HUES64 (cell line): ENCODE measurements around the gene NRDC.
"Not testable (repeated sequence)": the region's sequence is repeated elsewhere in the genome, so short reads cannot be mapped to it uniquely, and the experiment has no call there.

Source experiments
- H3K27ac ChIP-seq: 2 replicates; pipeline ENCODE4 v1.7.0; 2013; ENCODE audit warnings: low read depth, low read length, inconsistent platforms
- H3K27me3 ChIP-seq: 2 replicates; pipeline ENCODE4 v1.6.1; 2013; ENCODE audit warnings: mild to moderate bottlenecking, low read length; ENCODE audit not compliant: insufficient read depth
- H3K36me3 ChIP-seq: 2 replicates; pipeline ENCODE4 v1.6.1; 2013; ENCODE audit warnings: mild to moderate bottlenecking, low read length; ENCODE audit not compliant: insufficient read depth
- H3K4me1 ChIP-seq: 2 replicates; pipeline ENCODE4 v1.6.1; 2013; ENCODE audit warnings: mild to moderate bottlenecking, low read length, moderate library complexity; ENCODE audit not compliant: insufficient read depth
- H3K4me3 ChIP-seq: 2 replicates; pipeline ENCODE4 v1.5.1; 2013; ENCODE audit warnings: mild to moderate bottlenecking, low read length, moderate library complexity
- H3K9ac ChIP-seq: 2 replicates; pipeline ENCODE4 v1.6.1; 2013; ENCODE audit warnings: mild to moderate bottlenecking, low read depth, low read length
- H3K9me3 ChIP-seq: 2 replicates; pipeline ENCODE4 v1.6.1; 2013; ENCODE audit warnings: low read depth, low read length; ENCODE audit not compliant: insufficient read depth
- WGBS: fragments of 150-250, 120-280 bp; methylation state at CpG from one replicate; pipeline ENCODE4 v1.1.7; 2013; ENCODE audit warnings: missing lambda C conversion rate; 5-methylcytosine and 5-hydroxymethylcytosine counted together

Gene NRDC

GRCh38 chr1:51840182-51840581, 38.3 kb downstream of the NRDC start:
- Histone ChIP-seq H3K27me3 (no peaks in the 10 kb centered on the region), H3K4me3 (no peak overlapping the region), H3K27ac (no peak overlapping the region), H3K36me3 (peaks cover 51% of the 10 kb centered on the region), H3K4me1 (peaks cover 16% of the 10 kb centered on the region), H3K9me3 (no peaks in the 10 kb centered on the region), H3K9ac (no peak overlapping the region)
- WGBS, result 96% methylated on average over 2 of the region's 2 CpGs

GRCh38 chr1:51839094-51839493, 39.4 kb downstream of the NRDC start:
- no peaks in the 10 kb centered on the region for H3K27me3 ChIP-seq
- 100% methylated on average over 1 of the region's 1 CpG for WGBS
- no peak overlapping the region for H3K27ac ChIP-seq
- peaks cover 62% of the 10 kb centered on the region for H3K36me3 ChIP-seq
- H3K4me3 ChIP-seq, result no peak overlapping the region
- H3K9ac ChIP-seq, result no peak overlapping the region
- peaks cover 9% of the 10 kb centered on the region for H3K4me1 ChIP-seq
- no peaks in the 10 kb centered on the region for H3K9me3 ChIP-seq

- 100% methylated on average over 1 of the region's 1 CpG for WGBS
- no peaks in the 10 kb centered on the region for H3K27me3 ChIP-seq
- H3K36me3 ChIP-seq, result peaks cover 80% of the 10 kb centered on the region
- H3K4me1 ChIP-seq, result no peaks in the 10 kb centered on the region
- no peak overlapping the region for H3K9ac ChIP-seq
- no peaks in the 10 kb centered on the region for H3K9me3 ChIP-seq
- H3K4me3 ChIP-seq, result no peak overlapping the region
- no peak overlapping the region for H3K27ac ChIP-seq
Observed at GRCh38 chr1:51837243-51837642, 41.3 kb downstream of the NRDC start.

- Histone ChIP-seq H3K9ac (no peak overlapping the region), H3K36me3 (peaks cover 89% of the 10 kb centered on the region), H3K27ac (no peak overlapping the region), H3K4me3 (no peak overlapping the region), H3K4me1 (no peaks in the 10 kb centered on the region), H3K9me3 (peaks cover 7% of the 10 kb centered on the region; the same call in 1 of the 2 replicates), H3K27me3 (no peaks in the 10 kb centered on the region)
- WGBS, result 98% methylated on average over 2 of the region's 2 CpGs
Observed at GRCh38 chr1:51833700-51834099, 44.8 kb downstream of the NRDC start.

GRCh38 chr1:51829058-51829457, 49.5 kb downstream of the NRDC start:
- H3K36me3 ChIP-seq, result peaks cover 86% of the 10 kb centered on the region
- no peak overlapping the region for H3K27ac ChIP-seq

GRCh38 chr1:51819810-51820209, 58.7 kb downstream of the NRDC start:
- 100% methylated on average over 1 of the region's 1 CpG for WGBS
- no peaks in the 10 kb centered on the region for H3K4me1 ChIP-seq
- no peaks in the 10 kb centered on the region for H3K27me3 ChIP-seq
- no peak overlapping the region for H3K27ac ChIP-seq
- H3K9ac ChIP-seq, result no peak overlapping the region
- H3K4me3 ChIP-seq, result no peak overlapping the region
- H3K36me3 ChIP-seq, result peaks cover 93% of the 10 kb centered on the region
- H3K9me3 ChIP-seq, result no peaks in the 10 kb centered on the region

More at GRCh38 chr1:51829058-51829457, 49.5 kb downstream of the NRDC start:
- Histone ChIP-seq H3K4me3 (no peak overlapping the region), H3K4me1 (no peaks in the 10 kb centered on the region), H3K9me3 (peaks cover 7% of the 10 kb centered on the region; the same call in 1 of the 2 replicates), H3K27me3 (no peaks in the 10 kb centered on the region), H3K9ac (no peak overlapping the region)
- WGBS, result 90% methylated on average over 1 of the region's 2 CpGs

- 94% methylated on average over 8 of the region's 9 CpGs for WGBS
- H3K27me3 ChIP-seq, H3K9me3 ChIP-seq, H3K9ac ChIP-seq, H3K27ac ChIP-seq, H3K4me1 ChIP-seq, H3K4me3 ChIP-seq: not testable (repeated sequence)
- H3K36me3 ChIP-seq, result peaks cover 95% of the 10 kb centered on the region
Observed at GRCh38 chr1:51819021-51819420, 59.5 kb downstream of the NRDC start.

- Histone ChIP-seq H3K9me3 (no peaks in the 10 kb centered on the region), H3K4me3 (no peak overlapping the region), H3K9ac (no peak overlapping the region), H3K36me3 (peaks cover 96% of the 10 kb centered on the region), H3K27ac (no peak overlapping the region), H3K27me3 (no peaks in the 10 kb centered on the region), H3K4me1 (no peaks in the 10 kb centered on the region)
- WGBS, result 91% methylated on average over 3 of the region's 3 CpGs
Observed at GRCh38 chr1:51818487-51818886, 60.0 kb downstream of the NRDC start.

GRCh38 chr1:51814513-51814912, 64.0 kb downstream of the NRDC start:
- Histone ChIP-seq H3K9me3 (no peaks in the 10 kb centered on the region), H3K36me3 (peaks cover 92% of the 10 kb centered on the region), H3K27ac (no peak overlapping the region), H3K9ac (no peak overlapping the region), H3K4me1 (no peaks in the 10 kb centered on the region), H3K27me3 (no peaks in the 10 kb centered on the region), H3K4me3 (no peak overlapping the region)
- WGBS, result 100% methylated on average over 1 of the region's 1 CpG

GRCh38 chr1:51799372-51799771, 79.2 kb downstream of the NRDC start:
- WGBS, result 96% methylated on average over 2 of the region's 2 CpGs
- Histone ChIP-seq H3K9ac (no peak overlapping the region), H3K36me3 (peaks cover 84% of the 10 kb centered on the region), H3K27me3 (no peaks in the 10 kb centered on the region), H3K9me3 (no peaks in the 10 kb centered on the region), H3K4me3 (no peak overlapping the region), H3K4me1 (no peaks in the 10 kb centered on the region), H3K27ac (no peak overlapping the region)

- H3K9me3 ChIP-seq, result no peaks in the 10 kb centered on the region
- H3K36me3 ChIP-seq, result peaks cover 85% of the 10 kb centered on the region
- H3K27ac ChIP-seq, result no peak overlapping the region
Observed at GRCh38 chr1:51794868-51795267, 83.7 kb downstream of the NRDC start.

GRCh38 chr1:51794260-51794659, 84.3 kb downstream of the NRDC start:
- Histone ChIP-seq H3K4me1 (no peaks in the 10 kb centered on the region), H3K9me3 (no peaks in the 10 kb centered on the region), H3K36me3 (peaks cover 85% of the 10 kb centered on the region), H3K27me3 (no peaks in the 10 kb centered on the region), H3K4me3 (no peak overlapping the region), H3K27ac (no peak overlapping the region), H3K9ac (no peak overlapping the region)
- 95% methylated on average over 2 of the region's 2 CpGs for WGBS

More at GRCh38 chr1:51794868-51795267, 83.7 kb downstream of the NRDC start:
- Histone ChIP-seq H3K9ac (no peak overlapping the region), H3K4me3 (no peak overlapping the region), H3K4me1 (no peaks in the 10 kb centered on the region), H3K27me3 (no peaks in the 10 kb centered on the region)
